ENCODE results near the gene SHMT2. TPM values are rescaled to one million over a fixed set of nuclear protein-coding genes. Genes with fewer than 3 reads are reported as not detected.

The SHMT2 gene
- total and polyA plus RNA-seq, 3 donors from 2014 or later: 24.8 to 33.9 (median 25.9) TPM

- TF ChIP-seq, protein P1, sequence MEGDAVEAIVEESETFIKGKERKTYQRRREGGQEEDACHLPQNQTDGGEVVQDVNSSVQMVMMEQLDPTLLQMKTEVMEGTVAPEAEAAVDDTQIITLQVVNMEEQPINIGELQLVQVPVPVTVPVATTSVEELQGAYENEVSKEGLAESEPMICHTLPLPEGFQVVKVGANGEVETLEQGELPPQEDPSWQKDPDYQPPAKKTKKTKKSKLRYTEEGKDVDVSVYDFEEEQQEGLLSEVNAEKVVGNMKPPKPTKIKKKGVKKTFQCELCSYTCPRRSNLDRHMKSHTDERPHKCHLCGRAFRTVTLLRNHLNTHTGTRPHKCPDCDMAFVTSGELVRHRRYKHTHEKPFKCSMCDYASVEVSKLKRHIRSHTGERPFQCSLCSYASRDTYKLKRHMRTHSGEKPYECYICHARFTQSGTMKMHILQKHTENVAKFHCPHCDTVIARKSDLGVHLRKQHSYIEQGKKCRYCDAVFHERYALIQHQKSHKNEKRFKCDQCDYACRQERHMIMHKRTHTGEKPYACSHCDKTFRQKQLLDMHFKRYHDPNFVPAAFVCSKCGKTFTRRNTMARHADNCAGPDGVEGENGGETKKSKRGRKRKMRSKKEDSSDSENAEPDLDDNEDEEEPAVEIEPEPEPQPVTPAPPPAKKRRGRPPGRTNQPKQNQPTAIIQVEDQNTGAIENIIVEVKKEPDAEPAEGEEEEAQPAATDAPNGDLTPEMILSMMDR (IDR thresholded peaks at IDR 0.05): no peak
- no peak for TF ChIP-seq POLR2A (IDR thresholded peaks at IDR 0.05)
- WGBS, 2 donors: 90 to 93% methylated on average over 10 to 13 of the region's 13 CpGs
- no peak overlapping the region for H3K27ac ChIP-seq
- H3K9me3 ChIP-seq: no peaks in the 10 kb centered on the region
- intact Hi-C loops (cut with DNase I; ENCODE audit: low total_unique reads): no loop called here
- H3K4me3 ChIP-seq: no peak overlapping the region
- DNase-seq: no peak
- H3K4me1 ChIP-seq: peaks cover 26% of the 10 kb centered on the region
- H3K27me3 ChIP-seq: no peaks in the 10 kb centered on the region
- no peaks in the 10 kb centered on the region for H3K36me3 ChIP-seq (ENCODE audit: low read depth, missing control alignments)
Observed at GRCh38 chr12:57231276-57232021, 1.9 kb downstream of the SHMT2 start.

GRCh38 chr12:57232156-57232756 lies 2.7 kb downstream of the SHMT2 start:
- H3K4me3 ChIP-seq: no peak overlapping the region
- 94 to 100% methylated on average over 7 to 19 of the region's 19 CpGs for WGBS, 2 donors
- peaks cover 19% of the 10 kb centered on the region for H3K4me1 ChIP-seq
- H3K9me3 ChIP-seq: no peaks in the 10 kb centered on the region
- no peak for DNase-seq
- H3K27me3 ChIP-seq: no peaks in the 10 kb centered on the region
- H3K27ac ChIP-seq: no peak overlapping the region
- H3K36me3 ChIP-seq (ENCODE audit: low read depth, missing control alignments): no peaks in the 10 kb centered on the region
- TF ChIP-seq, protein P1 (IDR thresholded peaks at IDR 0.05): no peak
- TF ChIP-seq POLR2A (IDR thresholded peaks at IDR 0.05): no peak
- intact Hi-C loops (cut with DNase I; ENCODE audit: low total_unique reads): no loop called here

- WGBS, 2 donors: 82 to 86% methylated on average over 15 of the region's 15 CpGs
- no peak for DNase-seq
Observed at GRCh38 chr12:57233357-57234232, 4.1 kb downstream of the SHMT2 start.

GRCh38 chr12:57234233-57234570 lies 4.7 kb downstream of the SHMT2 start:
- H3K27ac ChIP-seq: no peak overlapping the region
- no peaks in the 10 kb centered on the region for H3K27me3 ChIP-seq
- intact Hi-C loops (cut with DNase I; ENCODE audit: low total_unique reads): no loop called here
- H3K4me1 ChIP-seq: peaks cover 24% of the 10 kb centered on the region
- no peaks in the 10 kb centered on the region for H3K9me3 ChIP-seq
- H3K4me3 ChIP-seq: no peak overlapping the region
- H3K36me3 ChIP-seq (ENCODE audit: low read depth, missing control alignments): no peaks in the 10 kb centered on the region
- DNase-seq: no peak
- TF ChIP-seq, protein P1 (IDR thresholded peaks at IDR 0.05): no peak
- TF ChIP-seq POLR2A (IDR thresholded peaks at IDR 0.05): no peak
- 87 to 96% methylated on average over 3 of the region's 3 CpGs for WGBS, 2 donors

More at GRCh38 chr12:57233357-57234232, 4.1 kb downstream of the SHMT2 start:
- intact Hi-C loops (cut with DNase I; ENCODE audit: low total_unique reads): no loop called here
- Histone ChIP-seq H3K4me3 (no peak overlapping the region), H3K27me3 (no peaks in the 10 kb centered on the region), H3K4me1 (peaks cover 27% of the 10 kb centered on the region), H3K27ac (no peak overlapping the region), H3K9me3 (no peaks in the 10 kb centered on the region), H3K36me3 (ENCODE audit: low read depth, missing control alignments) (no peaks in the 10 kb centered on the region)
- TF ChIP-seq, protein P1 (IDR thresholded peaks at IDR 0.05): no peak
- TF ChIP-seq POLR2A (IDR thresholded peaks at IDR 0.05): no peak
